Esophagus muscularis mucosa (tissue), 4 donors: Measurements from ENCODE around the gene KRTAP5-3. TPM values are rescaled to one million over a fixed set of nuclear protein-coding genes. Genes with fewer than 3 reads are reported as not detected.
"Not testable (repeated sequence)": the region's sequence is repeated elsewhere in the genome, so short reads cannot be mapped to it uniquely, and the experiment has no call there.

Source experiments
- DNase-seq: peaks from one replicate; pipeline ENCODE4 v3.0.0-alpha.2; 2017; ENCODE audit errors: extremely low spot score
- H3K27ac ChIP-seq, 4 donors: fragments of 200-600 bp; sonication (generic); replicated peaks in 1 of 4; 1 replicate in 3 of 4; 2 replicates in 1 of 4; pipeline ENCODE4 v1.5.1; 2016 to 2019; ENCODE audit warnings: mild to moderate bottlenecking in 1 of 4
- H3K27me3 ChIP-seq, 4 donors: fragments of 200-600 bp; sonication (generic); one replicate each; pipeline versions ENCODE4 v1.5.1 to v1.6.0; 2016 to 2019
- H3K36me3 ChIP-seq, 4 donors: fragments of 200-600 bp; sonication (generic); one replicate each; pipeline ENCODE4 v1.5.1; 2016 to 2019
- H3K4me1 ChIP-seq, 4 donors: fragments of 200-600 bp; sonication (generic); one replicate each; pipeline ENCODE4 v1.5.1; 2016 to 2019
- H3K4me3 ChIP-seq, 4 donors: fragments of 200-600 bp; sonication (generic); 1 replicate in 2 of 4; 2 replicates in 2 of 4; pipeline ENCODE4 v1.5.1; 2016 to 2019; ENCODE audit warnings: mild to moderate bottlenecking in 4 of 4, moderate library complexity in 1 of 4
- H3K9me3 ChIP-seq, 4 donors: fragments of 200-600 bp; sonication (generic); 1 replicate in 3 of 4; 2 replicates in 1 of 4; pipeline ENCODE4 v1.5.1; 2016 to 2019
- EP300 ChIP-seq: sonication (generic); formaldehyde crosslinking; IDR thresholded peaks from one replicate; pipeline ENCODE4 v1.6.1; 2017; ENCODE audit warnings: antibody characterized with exemption
- POLR2A ChIP-seq: fragments of 450-650 bp; IDR thresholded peaks from one replicate; pipeline ENCODE4 v1.6.1; 2017; ENCODE audit warnings: antibody characterized with exemption, moderate library complexity, mild to moderate bottlenecking, low read depth
- POLR2AphosphoS5 ChIP-seq, 2 donors: sonication (generic); formaldehyde crosslinking; IDR thresholded peaks; one replicate each; pipeline ENCODE4 v1.6.1; 2017; ENCODE audit warnings: antibody characterized with exemption in 2 of 2
- WGBS: methylation state at CpG from one replicate; pipeline ENCODE4 v1.1.5; 2018; 5-methylcytosine and 5-hydroxymethylcytosine counted together
- intact Hi-C: fragments of 100-400 bp; cut with DNase I; formaldehyde crosslinking; loops from one replicate; pipeline ENCODE4 v1.15.1; 2023
- total RNA-seq, 4 donors: library from RNA; depleted of rRNA; stranded (reverse); fragments of >200 nt; gene quantifications; one replicate each; pipeline versions ENCODE4 v1.1.0 to v1.2.1, GENCODE V29; 2016
- TF ChIP-seq, protein P1 (sequence below), 3 experiments: fragments of 200-600 bp in 2 of 3; fragments of 450-650 bp in 1 of 3; sonication (generic) in 2 of 3; IDR thresholded peaks; one replicate each; pipeline ENCODE4 v1.5.1; 2017 to 2019; ENCODE audit warnings: antibody characterized with exemption in 3 of 3, mild to moderate bottlenecking in 2 of 3, moderate library complexity in 1 of 3

The KRTAP5-3 gene
- total RNA-seq, 4 donors from 2014 or later: not detected

DNA sequence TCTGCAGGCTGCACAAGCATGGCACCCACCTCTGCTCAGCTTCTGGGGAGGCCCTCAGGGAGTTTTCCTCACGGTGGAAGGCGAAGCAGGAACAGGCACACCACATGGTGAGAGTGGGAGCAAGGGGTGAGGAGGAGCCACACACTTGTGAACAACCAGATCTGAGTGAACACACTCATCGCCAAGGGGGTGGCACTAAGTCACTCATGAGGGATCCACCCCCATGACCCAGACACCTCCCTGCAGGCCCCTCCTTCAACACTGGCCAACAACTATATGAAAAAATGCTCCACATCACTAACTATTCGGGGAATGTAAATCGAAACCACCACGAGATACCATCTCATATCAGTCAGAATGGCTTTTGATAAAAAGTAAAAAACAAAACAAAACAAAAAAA lies 9.4 kb downstream of the KRTAP5-3 start:
- intact Hi-C loops: no loop called here
- DNase-seq: no peak
- Histone ChIP-seq H3K4me3 (no peak overlapping the region), H3K4me1 (no peaks in the 10 kb centered on the region), H3K9me3 (no peaks in the 10 kb centered on the region), H3K27ac (no peak overlapping the region), H3K36me3 (no peaks in the 10 kb centered on the region), H3K27me3 (peaks cover 0 to 37% (median 2%) of the 10 kb centered on the region in 4 donors)
- no peak for TF ChIP-seq POLR2A
- TF ChIP-seq POLR2AphosphoS5 (IDR thresholded peaks at IDR 0.05): no peak
- TF ChIP-seq, protein P1, sequence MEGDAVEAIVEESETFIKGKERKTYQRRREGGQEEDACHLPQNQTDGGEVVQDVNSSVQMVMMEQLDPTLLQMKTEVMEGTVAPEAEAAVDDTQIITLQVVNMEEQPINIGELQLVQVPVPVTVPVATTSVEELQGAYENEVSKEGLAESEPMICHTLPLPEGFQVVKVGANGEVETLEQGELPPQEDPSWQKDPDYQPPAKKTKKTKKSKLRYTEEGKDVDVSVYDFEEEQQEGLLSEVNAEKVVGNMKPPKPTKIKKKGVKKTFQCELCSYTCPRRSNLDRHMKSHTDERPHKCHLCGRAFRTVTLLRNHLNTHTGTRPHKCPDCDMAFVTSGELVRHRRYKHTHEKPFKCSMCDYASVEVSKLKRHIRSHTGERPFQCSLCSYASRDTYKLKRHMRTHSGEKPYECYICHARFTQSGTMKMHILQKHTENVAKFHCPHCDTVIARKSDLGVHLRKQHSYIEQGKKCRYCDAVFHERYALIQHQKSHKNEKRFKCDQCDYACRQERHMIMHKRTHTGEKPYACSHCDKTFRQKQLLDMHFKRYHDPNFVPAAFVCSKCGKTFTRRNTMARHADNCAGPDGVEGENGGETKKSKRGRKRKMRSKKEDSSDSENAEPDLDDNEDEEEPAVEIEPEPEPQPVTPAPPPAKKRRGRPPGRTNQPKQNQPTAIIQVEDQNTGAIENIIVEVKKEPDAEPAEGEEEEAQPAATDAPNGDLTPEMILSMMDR (IDR thresholded peaks at IDR 0.05): no peak
- no peak for TF ChIP-seq EP300
- WGBS: 78% methylated on average over 6 of the region's 6 CpGs

DNA sequence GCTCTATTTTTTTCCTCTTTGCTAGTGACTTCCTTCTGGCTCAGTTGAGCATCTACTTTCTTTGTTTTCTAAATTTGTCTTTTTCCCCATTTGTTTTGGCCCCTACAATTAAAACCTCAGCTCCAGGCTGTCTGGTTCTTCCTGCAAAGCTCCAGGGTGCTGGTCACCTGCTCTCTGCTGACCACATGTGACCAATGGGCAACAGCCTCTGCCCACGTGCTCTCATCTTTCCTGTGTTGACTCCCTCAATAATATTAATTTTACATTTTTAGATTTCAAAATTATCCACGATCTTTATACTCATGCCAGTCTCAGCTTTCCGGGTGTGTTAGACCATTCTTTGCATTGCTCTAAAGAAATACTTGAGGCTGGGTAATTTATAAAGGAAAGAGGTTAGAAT lies 9.9 kb downstream of the KRTAP5-3 start:
- H3K27ac ChIP-seq, H3K36me3 ChIP-seq, H3K4me3 ChIP-seq, H3K4me1 ChIP-seq, DNase-seq, intact Hi-C loops, H3K9me3 ChIP-seq: not testable (repeated sequence)
- H3K27me3 ChIP-seq: peaks cover 0 to 39% (median 2%) of the 10 kb centered on the region in 4 donors
- 80% methylated on average over 3 of the region's 3 CpGs for WGBS

DNA sequence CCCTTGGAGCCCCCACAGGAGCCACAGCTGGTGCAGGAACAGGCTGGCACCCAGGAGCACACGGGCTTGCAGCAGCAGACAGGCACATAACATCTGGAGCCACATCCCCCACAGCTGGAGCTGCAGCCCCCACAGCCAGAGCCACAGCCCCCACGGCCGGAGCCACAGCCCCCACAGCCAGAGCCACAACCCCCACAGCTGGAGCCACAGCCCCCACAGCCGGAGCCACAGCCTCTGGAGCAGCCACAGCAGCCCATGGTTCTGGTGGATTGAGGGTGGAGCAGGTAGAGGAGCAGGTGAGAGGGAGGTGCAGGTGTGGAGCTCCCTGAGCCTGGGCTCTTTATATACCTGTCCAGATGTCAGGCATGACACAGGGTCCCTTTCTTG lies 10.3 kb downstream of the KRTAP5-3 start, which contains the start of gene KRTAP5-2:
Gene KRTAP5-2 (minus strand): TSS at position 301 of the 387 bp plus-strand sequence. CDS start 44 bp downstream, at position 257.
- H3K36me3 ChIP-seq: no peaks in the 10 kb centered on the region
- WGBS: 80% methylated on average over 1 of the region's 4 CpGs
- H3K4me3 ChIP-seq: no peak within 1 kb of the TSS
- no peak for DNase-seq
- peaks cover 0 to 43% (median 2%) of the 10 kb centered on the region in 4 donors for H3K27me3 ChIP-seq
- no peaks in the 10 kb centered on the region for H3K9me3 ChIP-seq
- no peak within 1 kb of the TSS for H3K27ac ChIP-seq
- TF ChIP-seq EP300: no peak
- TF ChIP-seq POLR2A: no peak
- TF ChIP-seq, protein P1 (IDR thresholded peaks at IDR 0.05): no peak
- no peak for TF ChIP-seq POLR2AphosphoS5 (IDR thresholded peaks at IDR 0.05)
- intact Hi-C loops: no loop called here
- H3K4me1 ChIP-seq: no peaks in the 10 kb centered on the region

DNA sequence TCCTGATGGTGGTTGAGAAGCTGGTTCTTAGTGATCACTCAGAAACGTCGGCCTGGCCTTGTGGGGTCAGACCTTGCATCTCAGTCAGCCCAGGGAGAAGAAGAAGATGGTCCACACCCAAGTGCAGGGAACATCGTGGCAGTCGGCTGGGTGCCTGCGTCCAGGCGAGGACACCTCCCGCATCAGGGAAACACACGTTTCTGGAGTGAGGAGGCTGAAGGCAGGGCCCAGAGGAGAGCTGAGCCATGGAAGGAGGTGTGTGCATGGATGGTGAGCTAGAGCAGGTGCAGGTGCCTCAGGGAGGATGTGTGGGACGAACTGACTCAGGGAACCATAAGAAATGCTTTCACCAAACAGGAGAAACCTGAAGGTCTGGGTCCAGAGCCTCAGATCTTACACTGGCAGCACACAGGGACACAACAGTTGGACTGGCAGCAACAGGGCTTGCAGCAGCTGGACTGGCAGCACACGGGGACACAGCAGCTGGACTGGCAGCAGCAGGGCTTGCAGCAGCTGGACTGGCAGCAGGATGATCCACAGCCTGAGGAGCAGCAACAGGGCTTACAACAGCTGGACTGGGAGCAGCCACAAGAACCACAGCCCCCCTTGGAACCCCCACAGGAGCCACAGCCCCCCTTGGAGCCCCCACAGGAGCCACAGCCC lies 10.8 kb downstream of the KRTAP5-3 start:
- intact Hi-C loops: no loop called here
- Histone ChIP-seq H3K9me3 (no peaks in the 10 kb centered on the region), H3K27ac (no peak overlapping the region), H3K27me3 (peaks cover 0 to 48% (median 2%) of the 10 kb centered on the region in 4 donors), H3K36me3 (no peaks in the 10 kb centered on the region), H3K4me3 (no peak overlapping the region), H3K4me1 (no peaks in the 10 kb centered on the region)
- no peak for DNase-seq
- TF ChIP-seq POLR2A (no peak), EP300 (no peak), POLR2AphosphoS5 (IDR thresholded peaks at IDR 0.05) (no peak)
- TF ChIP-seq, protein P1 (IDR thresholded peaks at IDR 0.05): no peak
- 92% methylated on average over 9 of the region's 10 CpGs for WGBS

DNA sequence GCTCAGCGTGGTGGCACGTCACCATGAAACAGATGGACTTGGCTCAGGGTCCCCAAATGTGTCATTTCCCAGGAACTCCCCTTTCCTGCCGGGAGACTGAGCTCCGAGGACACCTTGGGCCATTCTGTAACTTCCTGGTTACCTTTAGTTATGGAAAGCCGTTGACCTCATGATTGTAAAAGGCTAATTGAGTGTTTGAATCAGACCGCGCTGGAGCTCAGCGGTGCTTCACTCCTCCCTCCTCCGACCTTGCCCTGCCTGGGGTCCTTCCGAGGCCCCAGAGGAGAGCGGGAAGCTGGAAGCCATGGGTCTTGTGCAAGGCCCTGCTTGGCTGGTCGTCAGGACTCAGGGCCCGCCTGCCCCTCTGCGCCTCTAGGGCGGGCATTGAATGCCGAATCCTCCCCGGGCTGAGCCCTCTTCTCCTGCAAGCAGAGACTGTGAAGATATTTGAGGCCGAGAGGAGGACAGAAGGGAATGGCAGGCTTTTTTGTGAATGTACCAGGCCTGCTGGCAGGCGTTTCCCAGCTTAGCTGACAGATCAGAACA lies 11.6 kb downstream of the KRTAP5-3 start:
- H3K9me3 ChIP-seq, H3K4me1 ChIP-seq, H3K27ac ChIP-seq, DNase-seq, H3K36me3 ChIP-seq, H3K4me3 ChIP-seq, intact Hi-C loops: not testable (repeated sequence)
- WGBS: 71% methylated on average over 19 of the region's 19 CpGs
- H3K27me3 ChIP-seq: peaks cover 0 to 55% (median 2%) of the 10 kb centered on the region in 4 donors

DNA sequence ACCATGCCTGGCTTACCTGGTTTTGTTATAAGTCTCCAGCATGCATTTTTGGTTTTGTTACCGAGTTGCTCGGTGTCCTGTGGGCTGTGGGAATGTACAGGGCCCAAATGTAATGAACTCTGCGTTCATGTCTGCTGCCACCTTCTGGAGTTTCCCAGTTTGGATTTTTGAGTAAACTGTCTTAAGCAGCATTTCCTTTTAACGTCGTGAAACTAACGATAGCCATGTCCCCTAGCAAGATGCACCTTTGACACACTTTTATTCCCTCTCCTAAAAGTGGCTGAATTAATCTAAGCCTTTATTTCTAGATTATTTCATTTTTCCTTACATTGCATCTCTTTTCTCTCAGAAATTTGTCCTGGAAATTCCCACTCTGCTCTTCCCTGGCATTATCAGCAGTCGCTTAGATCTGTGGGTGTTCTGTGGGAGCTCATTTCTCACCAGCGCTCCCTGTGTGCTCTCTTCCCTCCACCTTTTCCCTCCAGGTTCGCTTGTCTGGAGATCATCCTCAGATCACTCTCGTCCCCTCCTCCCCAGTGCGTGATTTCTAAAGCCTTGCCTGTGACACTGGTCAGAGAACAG lies 12.2 kb downstream of the KRTAP5-3 start:
- H3K9me3 ChIP-seq, H3K27ac ChIP-seq, H3K36me3 ChIP-seq, intact Hi-C loops, H3K4me1 ChIP-seq, DNase-seq, H3K4me3 ChIP-seq: not testable (repeated sequence)
- 54% methylated on average over 11 of the region's 11 CpGs for WGBS
- peaks cover 0 to 56% (median 2%) of the 10 kb centered on the region in 4 donors for H3K27me3 ChIP-seq
